Measurements from ENCODE around the gene DDX59.

Gene DDX59

GRCh38 chr1:200684015-200684414 is 14.3 kb upstream of the DDX59 start:
- no peak for TF ChIP-seq CTCF (IDR thresholded peaks at IDR 0.05; ENCODE audit: extremely low read depth, missing control alignments)
- no peak for DNase-seq (ENCODE audit: low spot score)

- TF ChIP-seq CTCF (IDR thresholded peaks at IDR 0.05; ENCODE audit: extremely low read depth, missing control alignments) = no peak
- no peak for DNase-seq (ENCODE audit: low spot score)
Observed at GRCh38 chr1:200683298-200683697, 13.6 kb upstream of the DDX59 start.

DNA sequence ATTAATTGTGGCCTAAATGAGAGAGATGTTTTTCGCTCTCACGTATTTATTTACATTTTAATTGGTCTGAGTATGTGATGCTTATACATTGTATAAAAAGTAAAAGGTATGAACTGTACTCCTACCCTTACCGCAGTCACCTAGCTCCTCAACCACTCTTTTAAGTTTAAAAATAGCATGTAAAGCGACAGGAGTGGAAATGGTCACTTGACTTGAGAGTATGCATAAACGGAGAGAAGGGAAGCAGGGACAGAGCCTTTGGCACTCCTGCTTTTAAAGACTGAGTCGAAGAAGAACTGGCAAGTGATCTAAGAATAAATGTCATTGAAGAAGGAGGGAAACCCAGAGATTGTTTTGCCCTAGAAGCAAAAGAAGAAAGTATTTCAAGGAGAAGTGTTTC is 11.5 kb upstream of the DDX59 start:
- DNase-seq (ENCODE audit: low spot score) = no peak
- TF ChIP-seq CTCF (IDR thresholded peaks at IDR 0.05; ENCODE audit: extremely low read depth, missing control alignments) = no peak

DNA sequence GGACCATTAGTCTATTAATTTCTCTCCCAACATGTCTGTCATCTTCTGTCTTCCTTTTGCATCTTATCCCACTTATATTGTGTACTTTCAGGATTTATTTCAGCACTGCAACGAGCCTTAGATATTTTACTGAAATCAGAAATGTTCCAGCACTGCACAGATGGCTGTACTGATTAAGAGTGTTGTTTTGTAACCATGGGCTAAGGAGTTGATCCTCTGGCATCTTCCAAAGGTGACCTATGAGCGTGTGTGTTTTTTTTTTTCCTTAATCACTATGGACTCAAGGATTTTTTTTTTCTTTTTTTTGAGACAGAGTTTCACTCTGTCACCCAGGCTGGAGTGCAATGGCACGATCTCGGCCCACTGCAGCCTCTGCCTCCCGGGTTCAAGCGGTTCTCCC is 7.1 kb upstream of the DDX59 start:
- TF ChIP-seq CTCF (IDR thresholded peaks at IDR 0.05; ENCODE audit: extremely low read depth, missing control alignments) = no peak
- DNase-seq (ENCODE audit: low spot score) = no peak

DNA sequence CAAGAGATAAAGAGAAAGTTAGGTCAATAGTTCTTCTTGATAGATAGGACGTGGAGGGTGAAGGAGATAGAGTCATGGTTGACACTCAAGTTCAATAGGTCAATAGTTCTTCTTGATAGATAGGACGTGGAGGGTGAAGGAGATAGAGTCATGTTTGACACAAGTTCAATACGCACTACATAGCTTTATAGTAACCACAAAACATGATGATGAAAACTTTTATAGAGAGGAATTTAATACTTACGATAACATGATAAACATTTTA is 5.8 kb upstream of the DDX59 start:
- no peak for TF ChIP-seq CTCF (IDR thresholded peaks at IDR 0.05; ENCODE audit: extremely low read depth, missing control alignments)
- DNase-seq (ENCODE audit: low spot score) = no peak

- no peak for DNase-seq (ENCODE audit: low spot score)
- TF ChIP-seq CTCF (IDR thresholded peaks at IDR 0.05; ENCODE audit: extremely low read depth, missing control alignments) = no peak
Observed at GRCh38 chr1:200674838-200675587, 5.3 kb upstream of the DDX59 start.

- no peak for TF ChIP-seq CTCF (IDR thresholded peaks at IDR 0.05; ENCODE audit: extremely low read depth, missing control alignments)
Observed at GRCh38 chr1:200673952-200674823, 4.5 kb upstream of the DDX59 start.

More at GRCh38 chr1:200673952-200674823, 4.5 kb upstream of the DDX59 start:
- DNase-seq (ENCODE audit: low spot score) = no peak
